H1 (cell line): Measurements from ENCODE around the gene BPIFB3. TPM values are rescaled to one million over a fixed set of nuclear protein-coding genes. Genes with fewer than 3 reads are reported as not detected.

Experiments
- CTCF ChIA-PET: fragments of 300-600 bp; sonication (Branson Sonifier 250); formaldehyde crosslinking; loops from one replicate; lab custom pipeline; 2021; ENCODE audit not compliant: partially characterized antibody; lab: Charles Lee
- POLR2A ChIA-PET: fragments of 300-600 bp; sonication (Branson Sonifier 250); formaldehyde crosslinking; loops from one replicate; lab custom pipeline; 2021; ENCODE audit warnings: inconsistent platforms; ENCODE audit not compliant: partially characterized antibody; lab: Charles Lee
- DNase-seq, 2 experiments: peaks; one replicate each; pipeline versions ENCODE4 v3.0.0 to v3.0.0-alpha.2; 2010 to 2022; ENCODE audit warnings: low spot score in 2 of 2, low read depth in 1 of 2, mixed read lengths in 1 of 2
- FAIRE-seq: peaks from 2 replicates; lab custom pipeline; 2011; peaks lifted over from hg19 to GRCh38; lab: Jason Lieb, UNC
- H2AFZ ChIP-seq: 2 replicates; pipeline ENCODE4 v1.8.1; 2012; ENCODE audit warnings: low read length, inconsistent platforms
- H2AK5ac ChIP-seq: 2 replicates; pipeline ENCODE4 v1.6.1; 2013; ENCODE audit warnings: low read depth, low read length
- H2BK120ac ChIP-seq: replicated peaks from 2 replicates; pipeline ENCODE3; 2013; ENCODE audit warnings: low read depth, low read length, inconsistent platforms
- H2BK12ac ChIP-seq: 2 replicates; pipeline ENCODE4 v1.6.1; 2013; ENCODE audit warnings: low read depth, low read length
- H2BK15ac ChIP-seq: 2 replicates; pipeline ENCODE4 v1.6.1; 2013; ENCODE audit warnings: low read length
- H2BK20ac ChIP-seq: 2 replicates; pipeline ENCODE4 v1.6.1; 2013; ENCODE audit warnings: low read length
- H2BK5ac ChIP-seq: 2 replicates; pipeline ENCODE4 v1.6.1; 2013; ENCODE audit warnings: low read depth, low read length
- H3K14ac ChIP-seq: 2 replicates; pipeline ENCODE4 v1.6.1; 2013; ENCODE audit warnings: inconsistent platforms; ENCODE audit not compliant: insufficient read length
- H3K18ac ChIP-seq: 2 replicates; pipeline ENCODE4 v1.6.1; 2013; ENCODE audit warnings: low read length; ENCODE audit errors: extremely low read depth
- H3K23ac ChIP-seq: 2 replicates; pipeline ENCODE4 v1.6.1; 2013; ENCODE audit warnings: inconsistent platforms; ENCODE audit not compliant: insufficient read length
- H3K23me2 ChIP-seq: 2 replicates; pipeline ENCODE4 v1.6.1; 2013; ENCODE audit warnings: low read depth, low read length
- H3K27ac ChIP-seq: 2 replicates; pipeline ENCODE4 v1.6.1; 2011; ENCODE audit warnings: low read depth, low read length, inconsistent platforms
- H3K27me3 ChIP-seq, 4 experiments: replicated peaks in 1 of 4; 1 replicate in 1 of 4; 2 replicates in 3 of 4; pipeline versions ENCODE4 v1.6.1 to v1.8.1; 2011 to 2013; ENCODE audit warnings: low read length in 3 of 4, mild to moderate bottlenecking in 3 of 4, inconsistent platforms in 2 of 4, mixed read lengths in 2 of 4, moderate library complexity in 1 of 4; ENCODE audit not compliant: control insufficient read depth in 3 of 4, insufficient read depth in 3 of 4; ENCODE audit errors: extremely low read depth in 1 of 4
- H3K36me3 ChIP-seq, 4 experiments: 2 replicates each; pipeline versions ENCODE4 v1.6.1 to v1.8.1; 2011 to 2013; ENCODE audit warnings: mild to moderate bottlenecking in 4 of 4, low read length in 3 of 4, moderate library complexity in 2 of 4, control low read depth in 1 of 4, inconsistent platforms in 1 of 4; ENCODE audit not compliant: insufficient read depth in 4 of 4, control insufficient read depth in 2 of 4
- H3K4ac ChIP-seq: replicated peaks from 2 replicates; pipeline ENCODE3; 2013; ENCODE audit warnings: low read length, low read depth, mixed read lengths, inconsistent platforms; ENCODE audit not compliant: insufficient read length
- H3K4me1 ChIP-seq, 4 experiments: replicated peaks in 1 of 4; 1 replicate in 1 of 4; 2 replicates in 3 of 4; pipeline versions ENCODE4 v1.6.1 to v1.8.1; 2011 to 2013; ENCODE audit warnings: low read length in 3 of 4, inconsistent platforms in 2 of 4, mixed read lengths in 1 of 4; ENCODE audit not compliant: insufficient read depth in 4 of 4, control insufficient read depth in 3 of 4
- H3K4me2 ChIP-seq, 2 experiments: 2 replicates each; pipeline versions ENCODE4 v1.6.1 to v1.8.1; 2011 to 2013; ENCODE audit warnings: low read depth in 2 of 2, low read length in 2 of 2, control low read depth in 1 of 2, inconsistent platforms in 1 of 2, mild to moderate bottlenecking in 1 of 2; ENCODE audit not compliant: insufficient read depth in 1 of 2
- H3K4me3 ChIP-seq, 4 experiments: fragments of 200-600, 300-600 bp in 1 of 4; sonication (generic), shearing (Covaris generic), sonication (Bioruptor Twin) in 1 of 4; 2 replicates each; pipeline versions ENCODE4 v1.5.1 to v1.8.1; 2011 to 2016; ENCODE audit warnings: low read length in 4 of 4, low read depth in 3 of 4, control low read depth in 2 of 4, inconsistent platforms in 2 of 4, mild to moderate bottlenecking in 2 of 4, mixed read lengths in 1 of 4, moderate library complexity in 1 of 4; ENCODE audit not compliant: insufficient read depth in 2 of 4; ENCODE audit errors: extremely low read depth in 1 of 4
- H3K56ac ChIP-seq: replicated peaks from 2 replicates; pipeline ENCODE3; 2013; ENCODE audit warnings: low read depth, mild to moderate bottlenecking, mixed read lengths, low read length, inconsistent platforms; ENCODE audit not compliant: insufficient read length
- H3K79me1 ChIP-seq: 2 replicates; pipeline ENCODE4 v1.6.1; 2013; ENCODE audit warnings: low read depth, low read length, control low read depth
- H3K79me2 ChIP-seq, 2 experiments: 2 replicates each; pipeline versions ENCODE4 v1.6.1 to v1.8.1; 2012 to 2013; ENCODE audit warnings: low read length in 2 of 2, mild to moderate bottlenecking in 2 of 2, inconsistent platforms in 1 of 2; ENCODE audit not compliant: insufficient read depth in 2 of 2, control insufficient read depth in 1 of 2
- H3K9ac ChIP-seq, 4 experiments: replicated peaks in 1 of 4; 1 replicate in 1 of 4; 2 replicates in 3 of 4; pipeline versions ENCODE4 v1.6.1 to v1.8.1; 2011 to 2013; ENCODE audit warnings: low read depth in 3 of 4, low read length in 3 of 4, control low read depth in 2 of 4, mild to moderate bottlenecking in 2 of 4, moderate library complexity in 2 of 4, inconsistent platforms in 1 of 4; ENCODE audit errors: extremely low read depth in 1 of 4
- H3K9me3 ChIP-seq, 2 experiments: 2 replicates each; pipeline versions ENCODE4 v1.6.1 to v1.8.1; 2012 to 2013; ENCODE audit warnings: mild to moderate bottlenecking in 2 of 2, moderate library complexity in 2 of 2, control low read depth in 1 of 2, inconsistent platforms in 1 of 2, low read depth in 1 of 2, low read length in 1 of 2, mixed read lengths in 1 of 2; ENCODE audit not compliant: insufficient read depth in 2 of 2
- H4K20me1 ChIP-seq, 2 experiments: replicated peaks in 1 of 2; 2 replicates each; pipeline versions ENCODE3 to v1.8.1; 2011 to 2013; ENCODE audit warnings: inconsistent platforms in 2 of 2, low read length in 2 of 2, mild to moderate bottlenecking in 1 of 2; ENCODE audit not compliant: insufficient read depth in 2 of 2, control insufficient read depth in 1 of 2
- H4K5ac ChIP-seq: 2 replicates; pipeline ENCODE4 v1.6.1; 2013; ENCODE audit warnings: low read length, low read depth, mixed read lengths, inconsistent platforms; ENCODE audit not compliant: insufficient read length
- H4K8ac ChIP-seq: 2 replicates; pipeline ENCODE4 v1.8.0; 2013; ENCODE audit warnings: mild to moderate bottlenecking, moderate library complexity, low read length, inconsistent platforms; ENCODE audit not compliant: insufficient read depth; ENCODE audit errors: extremely low read depth
- H4K91ac ChIP-seq: replicated peaks from 2 replicates; pipeline ENCODE3; 2013; ENCODE audit warnings: low read length, mixed read lengths, inconsistent platforms; ENCODE audit not compliant: insufficient read length
- ATF2 ChIP-seq: IDR thresholded peaks from 2 replicates; pipeline ENCODE4 v1.6.1; 2012; ENCODE audit warnings: low read length, inconsistent platforms
- CBX8 ChIP-seq: fragments of 300-800, 300-1000 bp; sonication (generic); IDR thresholded peaks from 2 replicates; pipeline ENCODE4 v1.7.1; 2016; ENCODE audit warnings: low read depth, low read length, borderline replicate concordance
- CHD2 ChIP-seq: IDR thresholded peaks from 2 replicates; pipeline ENCODE4 v1.6.1; 2012; ENCODE audit warnings: low read length, improper control_type of control experiment
- PHF8 ChIP-seq: fragments of 200-600 bp; sonication (generic); conservative IDR thresholded peaks from 2 replicates; pipeline ENCODE4 v1.7.1; 2012; ENCODE audit warnings: low read depth, mild to moderate bottlenecking, inconsistent platforms, low read length, moderate library complexity
- POLR2AphosphoS5 ChIP-seq: IDR thresholded peaks from 2 replicates; pipeline ENCODE4 v1.6.1; 2011; ENCODE audit warnings: low read depth, low read length
- SAP30 ChIP-seq: fragments of 300-600 bp; sonication (generic); IDR thresholded peaks from 2 replicates; pipeline ENCODE4 v1.7.1; 2012; ENCODE audit warnings: low read length, moderate library complexity, mild to moderate bottlenecking, inconsistent platforms; ENCODE audit not compliant: insufficient read depth, insufficient replicate concordance
- SP1 ChIP-seq: IDR thresholded peaks from 2 replicates; pipeline ENCODE4 v1.6.1; 2011; ENCODE audit warnings: low read depth, low read length
- SP4 ChIP-seq: IDR thresholded peaks from 2 replicates; pipeline ENCODE4 v1.6.1; 2012; ENCODE audit warnings: low read length, inconsistent platforms
- TAF7 ChIP-seq: optimal IDR thresholded peaks from 2 replicates; pipeline ENCODE3; 2011; ENCODE audit warnings: low read depth, mild to moderate bottlenecking, inconsistent platforms, low read length, moderate library complexity, borderline replicate concordance
- WGBS, 2 experiments: shearing (Covaris generic) in 1 of 2; methylation state at CpG; one replicate each; pipeline versions ENCODE4 v1.1.6 to v1.1.7; 2013 to 2015; ENCODE audit warnings: low lambda C conversion rate in 2 of 2, mixed read lengths in 2 of 2, inconsistent platforms in 1 of 2, low coverage in 1 of 2, missing lambda C conversion rate in 1 of 2; ENCODE audit not compliant: insufficient replicate concordance in 2 of 2, insufficient coverage in 1 of 2, insufficient read length in 1 of 2; ENCODE audit errors: extremely low coverage in 1 of 2, missing lambda C conversion rate in 1 of 2; 5-methylcytosine and 5-hydroxymethylcytosine counted together
- polyA plus RNA-seq, 7 experiments: library from polyadenylated mRNA; depleted of rRNA in 3 of 7; stranded (reverse) in 5 of 7; unstranded in 2 of 7; fragments of >200 nt in 5 of 7; fragments of 200-250 nt in 2 of 7; gene quantifications; 1 replicate in 5 of 7; 2 replicates in 1 of 7; 4 replicates in 1 of 7; pipeline versions ENCODE4 v1.2.1 to v1.2.3, GENCODE V29; 2011 to 2013; ENCODE audit warnings: missing spikeins in 2 of 7, mixed read lengths in 2 of 7
- total RNA-seq: library from RNA; stranded (reverse); fragmentation: NEBNext Ultra II Directional; extraction: Animal tissue kit (Norgen Biotek cat#: 25700); gene quantifications from 2 replicates; pipeline ENCODE4 v1.2.1, GENCODE V29; 2021

BPIFB3 gene
- total and polyA plus RNA-seq, 2 of the 8 experiments (the other 6 are each of a cell fraction or from before 2014, with no cell fraction given) = not detected

- H4K91ac ChIP-seq = no peak overlapping the region
- no peak overlapping the region; the same call in 1 of the 2 replicates for H4K8ac ChIP-seq
Measured at GRCh38 chr20:33065785-33066184, 12.1 kb downstream of the BPIFB3 start.

More at GRCh38 chr20:33065785-33066184, 12.1 kb downstream of the BPIFB3 start:
- no peak overlapping the region for H3K56ac ChIP-seq
- no peak overlapping the region for H3K14ac ChIP-seq
- H3K4me3 ChIP-seq = no peak overlapping the region
- CTCF ChIA-PET = no interaction called here
- no peaks in the 10 kb centered on the region for H3K27me3 ChIP-seq
- FAIRE-seq (no peak), DNase-seq (no peak)
- H3K79me2 ChIP-seq = no peaks in the 10 kb centered on the region
- H3K27ac ChIP-seq = no peak overlapping the region
- no peak overlapping the region for H3K23ac ChIP-seq
- H2BK5ac ChIP-seq = no peak overlapping the region
- no peak overlapping the region for H2BK15ac ChIP-seq
- H2BK12ac ChIP-seq = no peak overlapping the region
- H3K4ac ChIP-seq = no peak overlapping the region
- no peak overlapping the region for H2AK5ac ChIP-seq
- no peak overlapping the region for H3K9ac ChIP-seq
- H3K18ac ChIP-seq = no peak overlapping the region
- no peak overlapping the region for H3K4me2 ChIP-seq
- no peaks in the 10 kb centered on the region for H3K36me3 ChIP-seq
- 76% methylated on average over 9 of the region's 9 CpGs; no CpG with 5 or more reads in 1 of the 2 experiments for WGBS, 2 experiments
- no peak overlapping the region for H2BK120ac ChIP-seq
- no peaks in the 10 kb centered on the region for H3K23me2 ChIP-seq
- no peak overlapping the region for H4K5ac ChIP-seq
- no peaks in the 10 kb centered on the region for H3K4me1 ChIP-seq
- H2BK20ac ChIP-seq = no peak overlapping the region
- no peak overlapping the region for H2AFZ ChIP-seq
- no peaks in the 10 kb centered on the region for H3K9me3 ChIP-seq
- POLR2A ChIA-PET = no interaction called here
- TF ChIP-seq ATF2 (no peak), PHF8 (no peak), TAF7 (no peak), SAP30 (no peak), SP1 (no peak), CHD2 (no peak), SP4 (no peak), POLR2AphosphoS5 (no peak), CBX8 (no peak)
- no peaks in the 10 kb centered on the region for H4K20me1 ChIP-seq
- no peaks in the 10 kb centered on the region for H3K79me1 ChIP-seq
